Peyer's patch (tissue), 4 donors: Measurements from ENCODE around the gene TMA16. TPM values are rescaled to one million over a fixed set of nuclear protein-coding genes. Genes with fewer than 3 reads are reported as not detected.

Experiments used
- DNase-seq, 3 donors: peaks; one replicate each; pipeline ENCODE4 v3.0.0-alpha.2; 2017 to 2019
- H3K27ac ChIP-seq, 4 donors: fragments of 200-600 bp; sonication (generic); one replicate each; pipeline ENCODE4 v1.5.1; 2016 to 2019
- H3K27me3 ChIP-seq, 2 donors: fragments of 200-600 bp; sonication (generic); one replicate each; pipeline ENCODE4 v1.5.1; 2019
- H3K36me3 ChIP-seq, 3 donors: fragments of 200-600 bp; sonication (generic); one replicate each; pipeline ENCODE4 v1.5.1; 2016 to 2019
- H3K4me1 ChIP-seq, 4 donors: fragments of 200-600 bp; sonication (generic); one replicate each; pipeline ENCODE4 v1.5.1; 2016 to 2019
- H3K4me3 ChIP-seq, 4 donors: fragments of 200-600 bp; sonication (generic); 1 replicate in 3 of 4; 2 replicates in 1 of 4; pipeline ENCODE4 v1.5.1; 2016 to 2019; ENCODE audit warnings: mild to moderate bottlenecking in 1 of 4
- H3K9me3 ChIP-seq, 4 donors: fragments of 200-600 bp; sonication (generic); one replicate each; pipeline ENCODE4 v1.5.1; 2016 to 2019; ENCODE audit warnings: mild to moderate bottlenecking in 1 of 4
- POLR2A ChIP-seq, 2 donors: fragments of 450-650 bp; IDR thresholded peaks; one replicate each; pipeline ENCODE4 v1.5.1; 2017; ENCODE audit warnings: antibody characterized with exemption in 2 of 2, mild to moderate bottlenecking in 2 of 2, moderate library complexity in 2 of 2
- total RNA-seq, 4 donors: library from RNA; depleted of rRNA; stranded (reverse); fragments of >200 nt; gene quantifications; one replicate each; pipeline ENCODE4 v1.1.0, GENCODE V29; 2016
- TF ChIP-seq, protein P1 (sequence below), 6 experiments: fragments of 450-650 bp in 4 of 6; fragments of 200-600 bp in 2 of 6; sonication (generic) in 1 of 6; IDR thresholded peaks; one replicate each; pipeline ENCODE4 v1.5.1; 2017 to 2019; ENCODE audit warnings: antibody characterized with exemption in 6 of 6, mild to moderate bottlenecking in 3 of 6, moderate library complexity in 1 of 6

The TMA16 gene
- total RNA-seq, 4 donors from 2014 or later = 6.1 to 26.4 (median 15.1) TPM

DNA sequence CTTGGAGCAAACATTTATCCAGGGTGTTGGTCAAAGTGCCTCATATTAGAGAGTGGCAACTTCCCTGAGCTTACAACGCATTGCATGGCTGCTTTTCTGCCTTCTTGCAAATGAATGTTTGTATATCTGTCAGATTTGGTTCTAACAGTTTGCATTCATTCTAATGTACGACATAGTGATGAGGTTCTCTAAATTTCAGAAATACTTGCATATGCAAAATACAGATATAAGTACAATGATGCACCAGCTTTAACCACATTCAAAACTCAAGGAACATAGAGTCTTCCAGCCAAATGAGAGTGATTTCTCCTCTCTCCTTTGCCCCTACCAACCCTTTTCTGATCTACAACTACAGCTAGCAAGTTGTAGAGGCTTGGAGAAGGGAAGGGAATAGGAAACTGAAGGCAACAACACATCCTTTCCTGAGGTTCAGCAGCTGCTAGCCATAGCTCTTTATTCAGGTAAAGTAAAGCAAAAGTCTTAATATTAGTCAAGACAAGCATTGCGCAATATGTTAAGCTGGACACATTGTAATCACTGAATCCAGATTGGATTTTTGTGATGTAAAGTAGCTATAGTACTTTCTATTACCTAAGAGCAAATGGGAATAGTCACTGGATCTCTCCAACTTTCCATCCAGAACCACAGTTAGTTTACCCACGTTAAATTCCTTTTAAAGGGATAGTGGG lies 27.3 kb upstream of the TMA16 start:
- TF ChIP-seq, protein P1, sequence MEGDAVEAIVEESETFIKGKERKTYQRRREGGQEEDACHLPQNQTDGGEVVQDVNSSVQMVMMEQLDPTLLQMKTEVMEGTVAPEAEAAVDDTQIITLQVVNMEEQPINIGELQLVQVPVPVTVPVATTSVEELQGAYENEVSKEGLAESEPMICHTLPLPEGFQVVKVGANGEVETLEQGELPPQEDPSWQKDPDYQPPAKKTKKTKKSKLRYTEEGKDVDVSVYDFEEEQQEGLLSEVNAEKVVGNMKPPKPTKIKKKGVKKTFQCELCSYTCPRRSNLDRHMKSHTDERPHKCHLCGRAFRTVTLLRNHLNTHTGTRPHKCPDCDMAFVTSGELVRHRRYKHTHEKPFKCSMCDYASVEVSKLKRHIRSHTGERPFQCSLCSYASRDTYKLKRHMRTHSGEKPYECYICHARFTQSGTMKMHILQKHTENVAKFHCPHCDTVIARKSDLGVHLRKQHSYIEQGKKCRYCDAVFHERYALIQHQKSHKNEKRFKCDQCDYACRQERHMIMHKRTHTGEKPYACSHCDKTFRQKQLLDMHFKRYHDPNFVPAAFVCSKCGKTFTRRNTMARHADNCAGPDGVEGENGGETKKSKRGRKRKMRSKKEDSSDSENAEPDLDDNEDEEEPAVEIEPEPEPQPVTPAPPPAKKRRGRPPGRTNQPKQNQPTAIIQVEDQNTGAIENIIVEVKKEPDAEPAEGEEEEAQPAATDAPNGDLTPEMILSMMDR (IDR thresholded peaks at IDR 0.05) = no peak
- TF ChIP-seq POLR2A (IDR thresholded peaks at IDR 0.05) = no peak
- H3K4me1 ChIP-seq = no peaks in the 10 kb centered on the region

DNA sequence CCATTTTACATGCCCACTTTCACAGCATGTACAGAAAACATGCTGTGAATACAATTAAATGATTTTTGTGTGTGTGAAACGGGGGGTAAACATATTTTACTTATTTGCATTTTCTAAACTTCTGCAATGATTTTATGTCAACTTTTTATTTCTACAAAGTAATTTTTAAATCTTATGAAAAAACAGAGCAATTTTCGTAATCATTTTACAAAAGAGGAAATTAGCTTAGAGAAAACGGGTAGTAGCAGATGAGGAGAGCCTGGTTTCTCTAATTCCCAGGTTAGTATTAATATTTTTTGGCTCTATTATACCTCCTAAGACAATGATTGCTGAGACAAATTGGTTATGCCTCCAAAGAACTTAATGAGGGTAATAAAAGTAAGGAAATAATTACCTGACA lies 24.1 kb upstream of the TMA16 start:
- Histone ChIP-seq H3K4me1 (no peaks in the 10 kb centered on the region), H3K9me3 (no peaks in the 10 kb centered on the region), H3K4me3 (no peak overlapping the region), H3K27me3 (no peaks in the 10 kb centered on the region), H3K27ac (no peak overlapping the region), H3K36me3 (no peaks in the 10 kb centered on the region)
- DNase-seq = no peak
- TF ChIP-seq POLR2A (IDR thresholded peaks at IDR 0.05) = no peak
- TF ChIP-seq, protein P1 (IDR thresholded peaks at IDR 0.05) = no peak

More for the DNA sequence above, 27.3 kb upstream of the TMA16 start:
- H3K27me3 ChIP-seq = no peaks in the 10 kb centered on the region
- DNase-seq = no peak
- no peaks in the 10 kb centered on the region for H3K36me3 ChIP-seq
- no peak overlapping the region for H3K4me3 ChIP-seq
- H3K27ac ChIP-seq = no peak overlapping the region
- no peaks in the 10 kb centered on the region for H3K9me3 ChIP-seq

DNA sequence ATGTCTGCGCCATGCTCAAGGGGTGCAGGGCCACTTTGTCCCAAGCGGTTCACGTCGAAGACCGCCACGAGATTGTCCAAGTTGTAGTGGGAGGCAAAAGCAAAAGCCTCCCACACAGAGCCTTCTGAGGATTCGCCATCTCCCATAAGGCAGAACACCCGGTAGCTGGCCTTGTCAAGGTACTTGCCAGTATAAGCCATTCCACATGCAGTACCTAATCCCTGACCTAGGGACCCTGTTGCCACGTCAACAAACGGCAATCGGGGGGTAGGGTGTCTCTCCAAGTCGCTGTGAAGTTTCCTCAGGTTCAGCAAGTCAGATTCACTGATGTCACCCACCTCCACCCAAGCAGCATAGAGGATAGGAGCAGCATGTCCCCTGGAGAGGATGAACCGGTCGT lies 21.4 kb upstream of the TMA16 start:
- no peak overlapping the region for H3K4me3 ChIP-seq
- no peak for TF ChIP-seq POLR2A (IDR thresholded peaks at IDR 0.05)
- TF ChIP-seq, protein P1 (IDR thresholded peaks at IDR 0.05) = no peak
- H3K36me3 ChIP-seq = no peaks in the 10 kb centered on the region
- no peak for DNase-seq
- H3K4me1 ChIP-seq = no peaks in the 10 kb centered on the region
- no peaks in the 10 kb centered on the region for H3K27me3 ChIP-seq
- no peak overlapping the region for H3K27ac ChIP-seq
- H3K9me3 ChIP-seq = no peaks in the 10 kb centered on the region

DNA sequence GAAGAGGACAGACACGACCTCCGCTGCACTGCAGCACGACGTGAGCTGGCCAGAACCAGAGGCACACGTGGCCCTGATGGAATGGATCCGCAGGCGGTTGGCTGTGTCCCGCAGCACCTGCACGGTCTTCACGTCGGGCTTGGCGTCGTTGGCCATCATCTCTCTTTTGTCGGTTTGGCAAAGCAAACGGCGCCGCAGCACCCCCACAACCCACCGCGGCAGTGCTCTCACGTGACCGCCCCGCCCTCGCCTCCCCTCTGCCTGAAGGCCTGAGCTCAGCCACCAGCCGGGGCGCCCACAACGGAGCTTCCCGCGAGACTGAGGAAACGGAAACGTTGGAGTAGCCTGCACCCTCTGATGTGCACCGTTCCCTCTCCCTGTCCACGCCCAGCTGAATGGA lies 20.9 kb upstream of the TMA16 start, which contains the start of gene TKTL2:
Gene TKTL2 (minus strand): TSS at position 179 of the 400 bp plus-strand sequence. CDS start 20 bp downstream, at position 159.
- no peak for DNase-seq
- TF ChIP-seq, protein P1 (IDR thresholded peaks at IDR 0.05) = no peak
- TF ChIP-seq POLR2A (IDR thresholded peaks at IDR 0.05) = no peak
- no peaks in the 10 kb centered on the region for H3K36me3 ChIP-seq
- H3K4me1 ChIP-seq = no peaks in the 10 kb centered on the region
- no peaks in the 10 kb centered on the region for H3K27me3 ChIP-seq
- H3K9me3 ChIP-seq = no peaks in the 10 kb centered on the region
- H3K4me3 ChIP-seq = no peak within 1 kb of the TSS
- H3K27ac ChIP-seq = no peak within 1 kb of the TSS

DNA sequence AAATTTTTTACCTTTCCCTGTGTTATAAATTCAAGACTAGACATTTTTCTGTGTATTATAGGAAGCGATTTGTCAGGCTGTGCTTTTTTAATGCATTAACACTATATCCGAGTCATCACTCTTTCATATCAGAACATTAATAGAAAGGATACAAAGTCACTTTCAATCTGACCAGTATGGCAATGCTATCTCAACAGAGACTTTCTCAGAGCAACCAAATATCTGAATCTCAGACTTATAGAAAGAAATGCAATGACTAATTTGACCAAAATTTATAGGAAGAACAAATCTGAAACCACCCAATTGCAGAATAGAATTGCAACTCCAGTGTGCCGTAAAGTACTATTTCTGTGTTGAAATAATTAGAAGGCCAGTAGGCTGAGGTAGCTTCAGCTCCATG lies 20.5 kb upstream of the TMA16 start:
- Histone ChIP-seq H3K4me1 (no peaks in the 10 kb centered on the region), H3K9me3 (no peaks in the 10 kb centered on the region), H3K36me3 (no peaks in the 10 kb centered on the region), H3K27me3 (no peaks in the 10 kb centered on the region), H3K27ac (no peak overlapping the region), H3K4me3 (no peak overlapping the region)
- TF ChIP-seq POLR2A (IDR thresholded peaks at IDR 0.05) = no peak
- TF ChIP-seq, protein P1 (IDR thresholded peaks at IDR 0.05) = no peak
- DNase-seq = no peak
